DND-41 (cell line): ENCODE results near the gene PANX2.

Experiments used
- CTCF ChIP-seq: IDR thresholded peaks from 2 replicates; pipeline ENCODE4 v1.5.1; 2012; ENCODE audit warnings: borderline replicate concordance, low read length, moderate library complexity, mild to moderate bottlenecking; ENCODE audit not compliant: poor library complexity, severe bottlenecking; ENCODE audit errors: extremely low read depth
- EZH2 ChIP-seq: IDR thresholded peaks from 3 replicates; pipeline ENCODE4 v1.6.1; 2012; ENCODE audit warnings: borderline replicate concordance, low read depth, mild to moderate bottlenecking, moderate library complexity, low read length, inconsistent platforms; ENCODE audit not compliant: severe bottlenecking

GRCh38 chr22:50186761-50187523 is 16.4 kb downstream of the PANX2 start:
- no peak for TF ChIP-seq CTCF
- TF ChIP-seq EZH2 = no peak
